ENCODE data around the gene FBLN1. TPM values are rescaled to one million over a fixed set of nuclear protein-coding genes. Genes with fewer than 3 reads are reported as not detected.

The FBLN1 gene
- total and polyA plus RNA-seq, 2 of the 13 experiments (the other 11 are each of a cell fraction or from before 2014, with no cell fraction given): 37.3 to 103 TPM

GRCh38 chr22:45627489-45628233 lies 125.0 kb downstream of the FBLN1 start (continued):
- TF ChIP-seq ZNF574 (CRISPR knock-in tag; IDR thresholded peaks at IDR 0.05) (peak; percentile 32; the same call in 1 of the 2 replicates), FOXJ3 (CRISPR knock-in tag; IDR thresholded peaks at IDR 0.05; ENCODE audit: borderline replicate concordance) (no peak), POGZ (CRISPR knock-in tag; IDR thresholded peaks at IDR 0.05) (peak; percentile 90), ATM (IDR thresholded peaks at IDR 0.05; ENCODE audit: borderline replicate concordance) (no peak), PCBP1 (IDR thresholded peaks at IDR 0.05; ENCODE audit: borderline replicate concordance, low read depth, low read length) (no peak), HOXA3 (CRISPR knock-in tag; IDR thresholded peaks at IDR 0.05) (peak; percentile 54; the same call in 1 of the 2 replicates), ZIK1 (CRISPR knock-in tag; IDR thresholded peaks at IDR 0.05; ENCODE audit: borderline replicate concordance, low read depth) (no peak), ZBTB40 (IDR thresholded peaks at IDR 0.05) (no peak), ZBTB40 (CRISPR knock-in tag; IDR thresholded peaks at IDR 0.05) (peak; percentile 60; the same call in 1 of the 2 replicates), ZBTB43 (CRISPR knock-in tag; conservative IDR thresholded peaks at IDR 0.05) (no peak)
- TF ChIP-seq, protein P1, sequence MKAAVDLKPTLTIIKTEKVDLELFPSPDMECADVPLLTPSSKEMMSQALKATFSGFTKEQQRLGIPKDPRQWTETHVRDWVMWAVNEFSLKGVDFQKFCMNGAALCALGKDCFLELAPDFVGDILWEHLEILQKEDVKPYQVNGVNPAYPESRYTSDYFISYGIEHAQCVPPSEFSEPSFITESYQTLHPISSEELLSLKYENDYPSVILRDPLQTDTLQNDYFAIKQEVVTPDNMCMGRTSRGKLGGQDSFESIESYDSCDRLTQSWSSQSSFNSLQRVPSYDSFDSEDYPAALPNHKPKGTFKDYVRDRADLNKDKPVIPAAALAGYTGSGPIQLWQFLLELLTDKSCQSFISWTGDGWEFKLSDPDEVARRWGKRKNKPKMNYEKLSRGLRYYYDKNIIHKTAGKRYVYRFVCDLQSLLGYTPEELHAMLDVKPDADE (CRISPR knock-in tag; IDR thresholded peaks at IDR 0.05): no peak
- TF ChIP-seq, protein P2, sequence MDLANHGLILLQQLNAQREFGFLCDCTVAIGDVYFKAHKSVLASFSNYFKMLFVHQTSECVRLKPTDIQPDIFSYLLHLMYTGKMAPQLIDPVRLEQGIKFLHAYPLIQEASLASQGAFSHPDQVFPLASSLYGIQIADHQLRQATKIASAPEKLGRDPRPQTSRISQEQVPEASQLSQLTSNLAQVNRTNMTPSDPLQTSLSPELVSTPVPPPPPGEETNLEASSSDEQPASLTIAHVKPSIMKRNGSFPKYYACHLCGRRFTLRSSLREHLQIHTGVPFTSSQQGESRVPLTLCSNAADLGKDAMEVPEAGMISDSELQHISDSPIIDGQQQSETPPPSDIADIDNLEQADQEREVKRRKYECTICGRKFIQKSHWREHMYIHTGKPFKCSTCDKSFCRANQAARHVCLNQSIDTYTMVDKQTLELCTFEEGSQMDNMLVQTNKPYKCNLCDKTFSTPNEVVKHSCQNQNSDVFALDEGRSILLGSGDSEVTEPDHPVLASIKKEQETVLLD (CRISPR knock-in tag; IDR thresholded peaks at IDR 0.05; ENCODE audit: low read depth): no peak

Data from HepG2 (cell line).